ENCODE results near the gene ARSJ. TPM values are rescaled to one million over a fixed set of nuclear protein-coding genes. Genes with fewer than 3 reads are reported as not detected.
"Not testable (repeated sequence)": the region's sequence is repeated elsewhere in the genome, so short reads cannot be mapped to it uniquely, and the experiment has no call there.

ARSJ gene
- total and polyA plus RNA-seq, 11 donors, result 0.30 to 7.0 (median 1.7) TPM

DNA sequence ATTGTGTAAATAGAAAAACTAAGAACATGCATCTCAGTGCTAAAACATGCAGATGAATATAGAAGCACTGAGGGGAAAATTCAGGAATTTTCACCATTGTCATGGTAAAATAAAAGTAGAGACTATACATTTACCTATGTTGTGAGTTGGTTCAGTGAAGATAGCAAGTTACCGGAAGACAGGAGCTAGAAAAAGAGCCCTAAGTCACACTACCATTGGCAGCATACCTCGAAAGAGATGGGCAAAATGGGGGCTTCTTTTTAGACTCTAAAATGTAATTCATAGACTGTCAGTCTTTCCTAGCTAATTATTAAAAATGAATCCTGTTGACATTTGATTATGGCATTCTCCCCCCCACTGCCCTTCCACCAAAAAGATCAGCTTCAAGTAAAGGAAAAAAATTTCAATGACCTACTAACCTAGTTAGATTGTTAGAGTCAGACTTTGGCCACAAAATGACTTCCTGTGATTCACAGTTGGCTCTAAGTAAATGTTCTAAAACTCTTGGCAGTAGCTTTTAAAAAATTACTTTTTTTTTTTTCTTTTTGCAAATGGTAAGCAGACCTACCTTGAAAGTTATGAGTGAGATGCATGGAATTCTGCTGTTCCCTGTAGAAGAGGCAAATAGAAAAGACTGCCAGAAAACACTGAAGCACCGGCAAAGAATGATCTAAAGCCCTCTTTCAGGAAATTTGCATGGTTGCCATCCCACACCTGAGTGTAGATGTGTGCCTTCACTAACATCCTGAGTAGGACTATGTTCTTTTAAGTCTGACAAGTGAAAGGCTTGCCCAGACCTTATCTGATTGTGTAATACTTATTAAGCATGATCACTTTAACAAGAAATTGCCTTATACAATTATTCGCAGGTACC lies 26.4 kb upstream of the ARSJ start:
- no peak for DNase-seq
- peak in 1 of 4 donors; percentile 78 for ATAC-seq
- Histone ChIP-seq H3K4me1 (peaks cover 0 to 9% (median 0%) of the 10 kb centered on the region in 12 donors), H3K9me3 (peaks cover 0 to 8% (median 0%) of the 10 kb centered on the region in 12 donors), H3K36me3 (no peaks in the 10 kb centered on the region), H3K4me3 (no peak overlapping the region), H3K27ac (no peak overlapping the region), H3K27me3 (no peaks in the 10 kb centered on the region)
- TF ChIP-seq POLR2A (IDR thresholded peaks at IDR 0.05), result no peak
- TF ChIP-seq, protein P1, sequence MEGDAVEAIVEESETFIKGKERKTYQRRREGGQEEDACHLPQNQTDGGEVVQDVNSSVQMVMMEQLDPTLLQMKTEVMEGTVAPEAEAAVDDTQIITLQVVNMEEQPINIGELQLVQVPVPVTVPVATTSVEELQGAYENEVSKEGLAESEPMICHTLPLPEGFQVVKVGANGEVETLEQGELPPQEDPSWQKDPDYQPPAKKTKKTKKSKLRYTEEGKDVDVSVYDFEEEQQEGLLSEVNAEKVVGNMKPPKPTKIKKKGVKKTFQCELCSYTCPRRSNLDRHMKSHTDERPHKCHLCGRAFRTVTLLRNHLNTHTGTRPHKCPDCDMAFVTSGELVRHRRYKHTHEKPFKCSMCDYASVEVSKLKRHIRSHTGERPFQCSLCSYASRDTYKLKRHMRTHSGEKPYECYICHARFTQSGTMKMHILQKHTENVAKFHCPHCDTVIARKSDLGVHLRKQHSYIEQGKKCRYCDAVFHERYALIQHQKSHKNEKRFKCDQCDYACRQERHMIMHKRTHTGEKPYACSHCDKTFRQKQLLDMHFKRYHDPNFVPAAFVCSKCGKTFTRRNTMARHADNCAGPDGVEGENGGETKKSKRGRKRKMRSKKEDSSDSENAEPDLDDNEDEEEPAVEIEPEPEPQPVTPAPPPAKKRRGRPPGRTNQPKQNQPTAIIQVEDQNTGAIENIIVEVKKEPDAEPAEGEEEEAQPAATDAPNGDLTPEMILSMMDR (IDR thresholded peaks at IDR 0.05), result no peak
- intact Hi-C loops (cut with DNase I), result no loop called here
- WGBS, 4 donors, result 78 to 86% (median 81%) methylated on average over 4 of the region's 4 CpGs

DNA sequence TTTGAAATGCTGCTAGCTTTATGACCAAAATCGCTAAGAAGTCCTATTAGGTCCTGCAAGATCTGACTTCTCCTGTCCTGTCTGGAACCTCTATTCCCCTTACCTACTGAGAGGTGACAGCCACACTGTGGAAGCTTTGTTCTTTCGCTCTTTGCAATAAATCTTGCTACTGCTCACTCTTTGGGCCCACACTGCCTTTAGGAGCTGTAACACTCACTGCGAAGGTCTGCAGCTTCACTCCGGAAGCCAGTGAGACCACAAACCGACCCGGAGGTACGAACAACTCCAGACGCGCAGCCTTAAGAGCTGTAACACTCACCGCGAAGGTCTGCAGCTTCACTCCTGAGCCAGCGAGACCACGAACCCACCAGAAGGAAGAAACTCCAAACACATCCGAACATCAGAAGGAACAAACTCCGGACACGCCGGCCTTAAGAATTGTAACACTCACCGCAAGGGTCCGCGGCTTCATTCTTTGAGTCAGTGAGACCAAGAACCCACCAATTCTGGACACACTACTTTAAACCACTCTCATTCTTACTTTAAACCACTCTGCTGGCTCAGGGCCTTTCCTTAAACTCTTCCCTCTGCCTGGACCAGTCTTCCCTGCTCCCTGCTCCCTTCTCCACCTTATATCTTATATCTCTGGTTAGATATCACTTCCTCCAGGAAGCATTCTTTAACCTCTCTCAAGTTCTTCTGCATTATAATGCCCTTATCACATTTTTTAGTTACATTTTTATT lies 25.2 kb upstream of the ARSJ start:
- 89 to 93% (median 91%) methylated on average over 20 of the region's 20 CpGs for WGBS, 4 donors
- H3K4me1 ChIP-seq; intact Hi-C loops (cut with DNase I); ATAC-seq; DNase-seq; H3K4me3 ChIP-seq; H3K27me3 ChIP-seq; H3K9me3 ChIP-seq; H3K27ac ChIP-seq; H3K36me3 ChIP-seq: not testable (repeated sequence)

- Histone ChIP-seq H3K27me3 (no peaks in the 10 kb centered on the region), H3K9me3 (no peaks in the 10 kb centered on the region), H3K36me3 (no peaks in the 10 kb centered on the region), H3K27ac (no peak overlapping the region), H3K4me3 (no peak overlapping the region), H3K4me1 (no peaks in the 10 kb centered on the region)
- TF ChIP-seq, protein P1 (IDR thresholded peaks at IDR 0.05), result no peak
- TF ChIP-seq POLR2A (IDR thresholded peaks at IDR 0.05), result no peak
- ATAC-seq, result peak in 2 of 4 donors; percentile 45 to 86
- 78 to 79% (median 78%) methylated on average over 1 of the region's 1 CpG for WGBS, 4 donors
- no peak for DNase-seq
- intact Hi-C loops (cut with DNase I), result no loop called here
These were observed 19.1 kb upstream of the ARSJ start for GRCh38 chr4:113998531-113998930.

DNA sequence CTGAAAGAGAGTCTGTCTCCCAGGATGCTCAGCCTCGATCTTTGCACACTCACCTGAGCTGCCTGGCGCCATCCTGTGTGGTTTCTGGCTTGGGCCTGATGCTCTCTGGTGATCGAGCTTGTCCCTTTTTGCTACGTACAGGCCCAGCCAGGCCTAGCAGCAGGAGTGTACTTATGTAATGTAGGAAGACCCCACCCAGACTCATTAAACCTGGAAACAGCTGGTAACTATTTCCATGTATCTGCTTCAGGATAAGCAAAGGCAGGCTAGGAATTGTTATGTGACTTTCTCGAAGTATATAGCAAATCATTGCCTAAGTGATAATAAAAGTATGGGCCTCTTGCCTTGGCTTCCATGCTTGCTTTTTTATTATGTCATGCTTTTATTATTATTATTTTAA lies 18.6 kb upstream of the ARSJ start:
- ATAC-seq, result peak in 1 of 4 donors; percentile 24
- Histone ChIP-seq H3K36me3 (no peaks in the 10 kb centered on the region), H3K9me3 (no peaks in the 10 kb centered on the region), H3K4me3 (no peak overlapping the region), H3K4me1 (no peaks in the 10 kb centered on the region), H3K27ac (no peak overlapping the region), H3K27me3 (no peaks in the 10 kb centered on the region)
- DNase-seq, result no peak
- TF ChIP-seq, protein P1 (IDR thresholded peaks at IDR 0.05), result no peak
- TF ChIP-seq POLR2A (IDR thresholded peaks at IDR 0.05), result no peak
- WGBS, 4 donors, result 67 to 77% (median 71%) methylated on average over 5 of the region's 5 CpGs
- intact Hi-C loops (cut with DNase I), result no loop called here

Measured in heart left ventricle (tissue), 16 donors.